WI38 (cell line): ENCODE data around the gene RAC3.

Experiments
- H3K4me3 ChIP-seq: 2 replicates; pipeline ENCODE4 v1.5.1; 2011; ENCODE audit warnings: low read depth, mild to moderate bottlenecking, control low read depth, low read length
- TF ChIP-seq, protein P1 (sequence below): IDR thresholded peaks from 2 replicates; pipeline ENCODE4 v1.5.1; 2012; ENCODE audit warnings: low read depth, mild to moderate bottlenecking, control low read depth, low read length

RAC3 gene

DNA sequence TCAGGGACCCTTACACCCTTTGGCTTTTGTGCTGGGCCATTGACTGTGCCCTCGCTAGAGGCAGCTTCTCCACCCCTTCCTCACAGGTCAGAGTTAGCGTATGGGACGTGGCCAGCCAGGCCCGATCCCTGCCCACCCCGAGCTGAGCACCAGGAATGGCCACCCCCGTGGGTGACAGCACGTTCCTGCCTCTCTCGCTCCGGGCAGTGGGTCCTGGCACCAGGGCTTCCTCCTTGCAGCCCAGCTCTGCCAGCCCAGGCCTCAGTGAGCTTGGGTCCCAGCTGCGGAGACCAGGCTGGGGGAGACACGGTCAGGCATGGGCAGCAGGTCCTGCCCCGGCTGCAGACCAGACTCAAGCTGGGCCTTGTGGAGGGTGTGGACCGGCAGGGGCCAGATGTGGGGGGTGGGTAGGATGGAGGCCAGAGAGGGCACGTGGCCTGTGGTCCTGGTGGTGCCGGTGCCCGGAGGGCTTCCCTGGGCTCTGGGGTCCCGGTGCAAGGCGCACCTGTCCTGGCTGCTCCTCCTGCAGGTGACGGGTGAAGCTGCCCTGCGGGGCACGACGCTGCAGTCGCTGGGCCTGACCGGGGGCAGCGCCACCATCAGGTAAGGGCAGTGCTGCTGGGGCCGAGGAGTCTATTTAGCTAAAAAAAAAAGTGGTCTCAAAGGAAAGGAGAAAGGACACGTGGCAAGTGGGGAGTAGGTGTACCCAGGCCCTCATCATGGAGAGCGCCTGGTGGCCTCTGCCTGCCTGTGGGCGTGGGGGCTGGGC, 35.8 kb upstream of the RAC3 start:
- H3K4me3 ChIP-seq, result no peak overlapping the region
- TF ChIP-seq, protein P1, sequence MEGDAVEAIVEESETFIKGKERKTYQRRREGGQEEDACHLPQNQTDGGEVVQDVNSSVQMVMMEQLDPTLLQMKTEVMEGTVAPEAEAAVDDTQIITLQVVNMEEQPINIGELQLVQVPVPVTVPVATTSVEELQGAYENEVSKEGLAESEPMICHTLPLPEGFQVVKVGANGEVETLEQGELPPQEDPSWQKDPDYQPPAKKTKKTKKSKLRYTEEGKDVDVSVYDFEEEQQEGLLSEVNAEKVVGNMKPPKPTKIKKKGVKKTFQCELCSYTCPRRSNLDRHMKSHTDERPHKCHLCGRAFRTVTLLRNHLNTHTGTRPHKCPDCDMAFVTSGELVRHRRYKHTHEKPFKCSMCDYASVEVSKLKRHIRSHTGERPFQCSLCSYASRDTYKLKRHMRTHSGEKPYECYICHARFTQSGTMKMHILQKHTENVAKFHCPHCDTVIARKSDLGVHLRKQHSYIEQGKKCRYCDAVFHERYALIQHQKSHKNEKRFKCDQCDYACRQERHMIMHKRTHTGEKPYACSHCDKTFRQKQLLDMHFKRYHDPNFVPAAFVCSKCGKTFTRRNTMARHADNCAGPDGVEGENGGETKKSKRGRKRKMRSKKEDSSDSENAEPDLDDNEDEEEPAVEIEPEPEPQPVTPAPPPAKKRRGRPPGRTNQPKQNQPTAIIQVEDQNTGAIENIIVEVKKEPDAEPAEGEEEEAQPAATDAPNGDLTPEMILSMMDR, result no peak

DNA sequence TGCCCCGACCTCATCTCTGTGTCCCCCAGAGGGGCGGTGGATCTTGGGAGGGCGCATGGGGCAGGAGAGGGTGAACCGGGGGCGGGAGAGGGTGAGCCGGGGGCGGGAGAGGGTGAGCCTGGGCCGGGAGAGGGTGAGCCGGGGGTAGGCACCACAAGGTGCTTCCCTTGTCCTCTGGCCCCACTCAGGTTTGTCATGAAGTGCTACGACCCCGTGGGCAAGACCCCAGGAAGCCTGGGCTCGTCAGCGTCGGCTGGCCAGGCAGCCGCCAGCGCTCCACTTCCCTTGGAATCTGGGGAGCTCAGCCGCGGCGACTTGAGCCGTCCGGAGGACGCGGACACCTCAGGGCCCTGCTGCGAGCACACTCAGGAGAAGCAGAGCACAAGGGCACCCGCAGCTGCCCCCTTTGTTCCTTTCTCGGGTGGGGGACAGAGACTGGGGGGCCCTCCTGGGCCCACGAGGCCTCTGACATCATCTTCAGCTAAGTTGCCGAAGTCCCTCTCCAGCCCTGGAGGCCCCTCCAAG, 35.2 kb upstream of the RAC3 start:
- H3K4me3 ChIP-seq, result no peak overlapping the region
- TF ChIP-seq, protein P1, result no peak

DNA sequence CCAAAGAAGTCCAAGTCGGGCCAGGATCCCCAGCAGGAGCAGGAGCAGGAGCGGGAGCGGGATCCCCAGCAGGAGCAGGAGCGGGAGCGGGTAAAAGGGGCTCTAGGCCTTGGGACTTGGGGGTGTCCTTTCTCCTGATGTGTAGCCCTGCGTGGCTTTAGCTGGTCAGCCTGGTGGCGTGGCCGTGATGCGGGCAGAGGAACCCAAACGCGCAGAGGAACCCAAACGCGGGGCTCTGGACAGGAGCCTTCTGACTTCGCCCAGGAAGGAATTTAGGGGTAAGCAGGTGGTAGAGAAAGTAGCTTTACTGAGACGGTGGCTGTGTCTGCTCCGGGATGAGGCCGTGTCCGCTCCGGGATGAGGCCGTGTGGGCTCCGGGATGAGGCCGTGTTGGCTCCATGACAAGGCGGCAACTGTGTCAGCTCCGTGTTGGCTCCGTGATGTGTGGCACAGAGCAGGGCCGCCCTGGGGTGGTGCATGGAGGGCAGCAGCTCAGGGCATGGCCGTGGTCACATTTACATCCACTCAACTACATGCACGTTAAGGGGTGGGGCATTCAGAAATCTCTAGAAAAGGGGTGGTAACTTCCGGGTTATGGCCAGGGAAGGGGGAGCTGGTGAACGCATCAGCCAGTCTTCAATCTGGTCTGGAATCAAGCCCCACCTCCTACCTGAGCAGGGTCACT, 34.6 kb upstream of the RAC3 start:
- TF ChIP-seq, protein P1, result no peak
- H3K4me3 ChIP-seq, result no peak overlapping the region

DNA sequence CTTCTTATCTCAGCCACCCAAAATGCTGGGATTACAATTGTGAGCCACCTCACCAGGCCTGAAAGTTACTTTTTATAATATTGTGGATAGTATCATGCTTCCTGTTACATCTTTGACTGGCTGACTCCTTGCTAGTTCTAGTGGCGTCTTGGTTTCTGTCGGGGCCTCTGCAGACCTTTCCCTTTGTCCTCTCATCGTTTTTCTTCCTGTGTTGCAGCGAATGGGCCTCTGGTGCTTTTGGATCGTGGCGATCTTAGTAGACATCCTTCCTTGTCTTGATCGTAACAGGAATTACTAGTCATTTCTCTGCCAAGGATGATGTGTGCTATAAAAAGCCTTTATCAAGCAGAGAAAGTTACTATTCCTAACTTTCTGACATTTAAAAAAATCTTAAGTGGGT, 33.3 kb upstream of the RAC3 start:
- TF ChIP-seq, protein P1, result no peak
- H3K4me3 ChIP-seq, result no peak overlapping the region

DNA sequence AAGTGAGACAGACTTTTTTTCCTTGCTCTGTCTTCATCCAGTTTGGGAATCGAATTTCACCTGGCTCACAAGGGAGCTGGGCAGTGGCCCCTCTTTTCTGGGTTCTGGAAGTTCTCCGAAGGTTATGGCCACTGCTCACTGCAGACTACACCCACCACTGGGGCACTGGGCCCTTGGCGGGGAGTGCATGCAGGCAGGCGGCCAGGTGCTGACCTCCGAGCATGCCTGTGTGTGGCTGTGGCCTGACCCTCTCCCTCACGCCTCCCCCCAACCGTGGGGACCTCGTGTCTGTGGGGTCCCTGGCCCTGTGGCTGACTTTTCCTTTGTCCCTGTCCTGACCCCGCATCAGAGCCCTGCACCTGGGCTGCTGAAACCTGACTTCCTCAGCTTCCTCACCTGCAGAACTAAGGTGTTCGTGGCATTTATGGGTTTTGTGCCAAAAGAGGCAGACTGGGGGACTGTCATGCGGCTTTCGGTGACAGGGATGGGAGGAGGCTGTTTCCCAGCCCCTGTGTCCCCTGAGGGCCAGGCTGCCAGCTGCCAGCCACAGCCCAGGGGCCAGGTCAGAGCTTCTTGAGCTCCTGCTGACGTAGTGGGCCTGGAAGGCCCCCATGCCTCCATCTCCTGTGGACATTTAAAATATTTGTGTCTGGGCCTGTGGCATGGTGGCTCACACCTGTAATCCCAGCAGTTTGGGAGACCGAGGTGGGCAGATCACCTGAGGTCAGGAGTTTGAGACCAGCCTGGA, 32.6 kb upstream of the RAC3 start:
- no peak overlapping the region for H3K4me3 ChIP-seq
- TF ChIP-seq, protein P1, result no peak

DNA sequence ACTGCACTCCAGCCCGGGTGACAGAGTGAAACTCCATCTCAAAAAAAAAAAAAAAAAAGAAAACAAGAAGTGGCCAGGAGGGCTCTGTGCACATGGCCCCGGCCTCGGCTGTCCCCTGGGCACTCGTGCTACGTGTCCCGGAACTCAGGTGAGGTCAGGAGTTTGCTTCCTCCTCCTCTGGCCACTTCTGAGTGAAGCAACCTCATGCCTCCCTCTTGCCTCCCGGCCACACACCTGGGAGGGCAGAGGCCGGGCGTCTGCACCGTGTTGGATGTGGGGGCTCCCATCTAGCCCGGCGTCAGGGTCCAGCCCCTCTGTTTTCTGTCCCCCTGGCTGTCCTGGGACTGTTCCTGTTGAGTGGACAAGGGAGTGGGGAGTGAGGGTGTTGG, 31.9 kb upstream of the RAC3 start:
- no peak overlapping the region for H3K4me3 ChIP-seq
- TF ChIP-seq, protein P1, result no peak
